Trophoblast cell (in vitro differentiated cells and primary cell): ENCODE measurements around the gene AUTS2.
"Not testable (repeated sequence)": the region's sequence is repeated elsewhere in the genome, so short reads cannot be mapped to it uniquely, and the experiment has no call there.

Source experiments
- DNase-seq, 2 donors: peaks; one replicate each; pipeline ENCODE4 v3.0.0-alpha.2; 2016
- H2AFZ ChIP-seq: 2 replicates; pipeline ENCODE4 v1.6.1; 2013; ENCODE audit warnings: low read length, moderate library complexity, mild to moderate bottlenecking; ENCODE audit not compliant: insufficient read depth, poor library complexity
- H2AK5ac ChIP-seq: 2 replicates; pipeline ENCODE4 v1.6.1; 2013; ENCODE audit warnings: mild to moderate bottlenecking, low read length
- H2BK120ac ChIP-seq: 2 replicates; pipeline ENCODE4 v1.6.1; 2013; ENCODE audit warnings: low read length, mild to moderate bottlenecking, moderate library complexity; ENCODE audit not compliant: insufficient read depth, poor library complexity
- H2BK12ac ChIP-seq: 2 replicates; pipeline ENCODE4 v1.6.1; 2013; ENCODE audit warnings: mild to moderate bottlenecking, low read length, moderate library complexity
- H2BK5ac ChIP-seq: 2 replicates; pipeline ENCODE4 v1.6.1; 2013; ENCODE audit warnings: low read length, low read depth, moderate library complexity, mild to moderate bottlenecking; ENCODE audit not compliant: poor library complexity
- H3K14ac ChIP-seq: 2 replicates; pipeline ENCODE4 v1.6.1; 2013; ENCODE audit warnings: mild to moderate bottlenecking, low read length
- H3K18ac ChIP-seq: 2 replicates; pipeline ENCODE4 v1.6.1; 2013; ENCODE audit warnings: mild to moderate bottlenecking, low read length
- H3K23ac ChIP-seq: 2 replicates; pipeline ENCODE4 v1.6.1; 2013; ENCODE audit warnings: low read length
- H3K27ac ChIP-seq: 2 replicates; pipeline ENCODE4 v1.5.1; 2013; ENCODE audit warnings: low read depth, mild to moderate bottlenecking, inconsistent platforms, low read length, moderate library complexity
- H3K27me3 ChIP-seq: 2 replicates; pipeline ENCODE4 v1.6.1; 2013; ENCODE audit warnings: inconsistent platforms, mild to moderate bottlenecking, low read length, moderate library complexity; ENCODE audit not compliant: insufficient read depth
- H3K36me3 ChIP-seq, 2 experiments: 1 replicate in 1 of 2; 2 replicates in 1 of 2; pipeline ENCODE4 v1.6.1; 2013; ENCODE audit warnings: low read length in 2 of 2, mild to moderate bottlenecking in 2 of 2, moderate library complexity in 1 of 2; ENCODE audit not compliant: insufficient read depth in 2 of 2, control insufficient read depth in 1 of 2
- H3K4ac ChIP-seq: 2 replicates; pipeline ENCODE4 v1.6.1; 2013; ENCODE audit warnings: low read depth, mild to moderate bottlenecking, low read length, moderate library complexity
- H3K4me1 ChIP-seq, 2 experiments: 1 replicate in 1 of 2; 2 replicates in 1 of 2; pipeline ENCODE4 v1.6.1; 2013; ENCODE audit warnings: low read length in 2 of 2, mild to moderate bottlenecking in 2 of 2, moderate library complexity in 1 of 2; ENCODE audit not compliant: insufficient read depth in 2 of 2, control insufficient read depth in 1 of 2
- H3K4me2 ChIP-seq: 2 replicates; pipeline ENCODE4 v1.6.1; 2013; ENCODE audit warnings: inconsistent platforms, mild to moderate bottlenecking, low read length, moderate library complexity
- H3K4me3 ChIP-seq: 2 replicates; pipeline ENCODE4 v1.5.1; 2013; ENCODE audit warnings: mild to moderate bottlenecking, low read depth, low read length, inconsistent platforms
- H3K79me1 ChIP-seq: one replicate; pipeline ENCODE4 v1.6.1; 2013; ENCODE audit warnings: low read length
- H3K79me2 ChIP-seq: 2 replicates; pipeline ENCODE4 v1.6.1; 2013; ENCODE audit warnings: low read length, mild to moderate bottlenecking; ENCODE audit not compliant: control insufficient read depth, insufficient read depth, poor library complexity
- H3K9ac ChIP-seq: 2 replicates; pipeline ENCODE4 v1.6.1; 2013; ENCODE audit warnings: mild to moderate bottlenecking, low read length
- H3K9me3 ChIP-seq: 2 replicates; pipeline ENCODE4 v1.6.1; 2013; ENCODE audit warnings: low read depth, mild to moderate bottlenecking, control low read depth, inconsistent platforms, low read length; ENCODE audit not compliant: insufficient read depth
- H4K12ac ChIP-seq: 2 replicates; pipeline ENCODE4 v1.6.1; 2013; ENCODE audit warnings: low read depth, mild to moderate bottlenecking, low read length, moderate library complexity
- H4K8ac ChIP-seq: 2 replicates; pipeline ENCODE4 v1.6.1; 2013; ENCODE audit warnings: low read depth, mild to moderate bottlenecking, low read length, moderate library complexity
- H4K91ac ChIP-seq: one replicate; pipeline ENCODE4 v1.6.1; 2013; ENCODE audit warnings: low read depth, mild to moderate bottlenecking, low read length, moderate library complexity
- WGBS: extraction: QIAGEN DNeasy Blood & Tissue Kit; methylation state at CpG from one replicate; pipeline ENCODE4 v1.1.7; 2013; ENCODE audit warnings: missing lambda C conversion rate; ENCODE audit not compliant: insufficient read length, insufficient coverage; ENCODE audit errors: extremely low coverage; 5-methylcytosine and 5-hydroxymethylcytosine counted together

Gene AUTS2

DNA sequence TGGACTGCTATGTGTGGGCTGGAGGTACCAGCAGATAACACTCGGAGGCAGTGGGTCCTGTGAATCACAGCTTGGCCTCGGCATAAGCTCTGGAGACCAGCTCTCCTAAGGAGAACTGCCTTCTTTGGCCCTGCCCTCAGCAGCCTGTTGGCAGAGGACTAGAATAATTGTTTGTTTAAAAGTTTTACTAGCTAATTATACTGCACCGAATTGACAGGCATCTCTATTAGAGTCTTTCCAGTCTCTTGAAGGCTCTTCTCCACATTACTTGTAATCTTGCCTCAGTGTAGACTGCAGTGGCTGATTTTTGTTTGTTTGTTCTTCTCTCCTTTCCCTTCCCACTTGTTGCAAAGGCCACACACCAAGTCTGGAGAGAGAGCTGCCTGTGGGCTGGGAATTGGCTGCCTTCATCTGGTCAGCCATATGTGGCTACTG is 183.2 kb downstream of the AUTS2 start:
- peak; percentile 79 to 80 for DNase-seq
- Histone ChIP-seq H3K4me1 (peaks cover 7 to 12% of the 10 kb centered on the region in 2 experiments), H3K9me3 (no peaks in the 10 kb centered on the region), H2BK12ac (peak overlapping the region; percentile 73), H4K91ac (peak overlapping the region; percentile 34), H2AK5ac (no peak overlapping the region), H3K4me2 (no peak overlapping the region), H3K18ac (no peak overlapping the region), H3K4me3 (no peak overlapping the region), H3K79me1 (peaks cover 12% of the 10 kb centered on the region), H3K27me3 (no peaks in the 10 kb centered on the region), H4K8ac (peak overlapping the region; percentile 53), H3K27ac (no peak overlapping the region), H3K4ac (no peak overlapping the region), H4K12ac (no peak overlapping the region), H2BK5ac (no peak overlapping the region), H2BK120ac (peak overlapping the region; percentile 15), H3K14ac (no peak overlapping the region), H3K23ac (no peak overlapping the region), H3K9ac (no peak overlapping the region), H3K79me2 (no peaks in the 10 kb centered on the region), H3K36me3 (no peaks in the 10 kb centered on the region), H2AFZ (no peak overlapping the region)
- no CpG with 5 or more reads among the region's 3 CpGs for WGBS

DNA sequence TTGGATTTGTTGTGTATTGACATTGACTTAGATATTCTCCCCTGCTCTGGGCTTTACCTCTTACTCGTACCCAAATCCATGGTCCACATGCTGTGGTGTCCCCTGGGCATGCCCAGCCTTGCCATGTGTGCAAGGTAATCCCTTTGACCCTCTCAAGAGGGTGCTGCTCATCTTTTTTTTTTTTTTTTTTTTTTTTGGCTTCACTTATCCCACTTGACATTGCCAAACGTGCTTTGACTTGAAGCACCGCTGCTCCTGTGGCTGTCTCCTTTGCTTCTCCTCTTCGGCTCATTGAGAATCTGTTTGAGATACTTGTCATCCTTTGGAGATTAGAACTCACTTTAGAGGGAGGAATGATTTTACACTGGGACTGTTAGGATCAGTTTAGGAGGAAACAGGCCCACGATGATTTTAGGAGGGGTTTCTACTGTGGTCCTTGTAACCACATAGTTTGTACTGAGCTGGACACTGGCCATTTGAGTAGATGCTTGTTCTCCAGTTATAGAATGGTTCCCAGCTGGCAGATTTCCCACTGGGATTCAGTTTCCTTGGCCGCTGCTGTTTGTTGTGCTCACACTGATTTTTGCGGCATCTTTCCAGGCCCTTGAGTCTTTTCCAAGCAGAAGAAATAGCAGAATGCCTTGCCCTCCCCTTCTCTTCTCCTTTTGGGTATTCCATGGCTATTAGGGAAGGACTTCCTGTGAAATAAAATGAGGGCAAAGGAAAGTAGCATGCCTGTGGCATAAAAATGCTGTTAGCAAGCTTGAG is 184.8 kb downstream of the AUTS2 start:
- Histone ChIP-seq H2BK5ac (no peak overlapping the region), H2BK120ac (no peak overlapping the region), H2AFZ (no peak overlapping the region), H2AK5ac (no peak overlapping the region), H3K14ac (no peak overlapping the region), H3K23ac (no peak overlapping the region), H4K12ac (no peak overlapping the region), H3K27ac (no peak overlapping the region), H3K9me3 (no peaks in the 10 kb centered on the region), H3K36me3 (no peaks in the 10 kb centered on the region), H3K4me1 (peaks cover 7 to 15% of the 10 kb centered on the region in 2 experiments), H2BK12ac (peak overlapping the region; percentile 58), H3K4me2 (no peak overlapping the region), H3K27me3 (no peaks in the 10 kb centered on the region), H3K18ac (no peak overlapping the region), H3K79me2 (no peaks in the 10 kb centered on the region), H3K4ac (no peak overlapping the region), H4K8ac (no peak overlapping the region), H3K4me3 (no peak overlapping the region), H3K9ac (no peak overlapping the region), H4K91ac (no peak overlapping the region), H3K79me1 (peaks cover 12% of the 10 kb centered on the region)
- no CpG with 5 or more reads among the region's 7 CpGs for WGBS
- DNase-seq: no peak

DNA sequence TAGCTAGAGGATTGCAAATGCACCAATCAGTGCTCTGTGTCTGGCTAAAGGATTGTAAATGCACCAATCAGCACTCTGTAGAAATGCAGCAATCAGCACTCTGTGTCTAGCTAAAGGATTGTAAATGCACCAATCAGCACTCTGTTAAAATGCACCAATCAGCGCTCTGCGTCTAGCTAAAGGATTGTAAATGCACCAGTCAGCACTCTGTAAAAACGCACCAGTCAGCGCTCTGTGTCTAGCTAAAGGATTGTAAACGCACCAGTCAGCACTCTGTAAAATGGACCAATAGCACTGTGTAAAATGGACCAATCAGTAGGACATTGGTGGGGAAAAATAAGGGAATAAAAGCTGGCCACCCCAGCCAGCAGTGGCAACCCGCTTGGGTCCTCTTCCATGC is 187.9 kb downstream of the AUTS2 start:
- H3K4me3 ChIP-seq, DNase-seq, H2BK5ac ChIP-seq, H2BK120ac ChIP-seq, H3K79me2 ChIP-seq, H4K12ac ChIP-seq, H4K91ac ChIP-seq, H3K36me3 ChIP-seq, H3K9ac ChIP-seq, H2BK12ac ChIP-seq, H2AK5ac ChIP-seq, H3K23ac ChIP-seq, H4K8ac ChIP-seq, H3K79me1 ChIP-seq, H2AFZ ChIP-seq, H3K18ac ChIP-seq, H3K14ac ChIP-seq, H3K27ac ChIP-seq, H3K4ac ChIP-seq, H3K27me3 ChIP-seq, H3K9me3 ChIP-seq, H3K4me2 ChIP-seq: not testable (repeated sequence)
- peaks cover 4 to 12% of the 10 kb centered on the region in 2 experiments for H3K4me1 ChIP-seq
- no CpG with 5 or more reads among the region's 6 CpGs for WGBS

DNA sequence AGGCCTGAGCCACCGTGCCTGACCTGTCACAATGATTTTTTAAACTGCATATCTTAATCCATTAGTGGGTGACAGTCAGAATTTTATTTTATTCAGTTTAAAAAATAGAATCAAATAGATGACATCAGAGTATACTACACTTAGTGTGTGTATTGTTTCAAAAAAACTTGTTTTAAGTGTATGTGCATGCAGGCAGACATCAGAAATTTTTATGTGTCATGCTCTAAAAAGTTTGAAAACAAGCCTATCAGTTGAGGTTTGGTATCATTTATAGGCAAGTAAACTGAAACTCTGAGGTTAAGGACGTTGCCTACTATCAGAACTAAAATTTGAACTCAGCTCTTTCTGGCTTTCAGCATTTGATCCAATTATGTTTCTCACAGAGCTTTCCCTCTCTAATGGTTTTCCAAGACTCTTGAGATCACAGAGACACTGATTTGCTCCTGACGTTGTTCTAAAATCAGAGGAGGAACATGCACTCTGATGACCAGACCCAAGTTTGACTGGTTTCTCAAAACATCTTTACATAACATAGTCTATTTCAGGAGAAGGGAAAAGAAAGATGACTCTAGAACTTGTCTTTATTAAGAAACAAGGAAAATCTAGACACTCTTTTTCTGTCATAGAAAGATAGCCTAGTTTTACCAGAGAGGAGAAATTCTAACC is 188.6 kb downstream of the AUTS2 start:
- H2BK12ac ChIP-seq: no peak overlapping the region
- no peaks in the 10 kb centered on the region for H3K9me3 ChIP-seq
- peaks cover 3 to 8% of the 10 kb centered on the region in 2 experiments for H3K4me1 ChIP-seq
- no peak overlapping the region for H4K8ac ChIP-seq
- H3K9ac ChIP-seq: no peak overlapping the region
- no peaks in the 10 kb centered on the region for H3K27me3 ChIP-seq
- no peak overlapping the region for H2AFZ ChIP-seq
- H3K4ac ChIP-seq: no peak overlapping the region
- no peak overlapping the region for H3K4me3 ChIP-seq
- no peaks in the 10 kb centered on the region for H3K36me3 ChIP-seq
- H3K79me2 ChIP-seq: no peaks in the 10 kb centered on the region
- H4K91ac ChIP-seq: no peak overlapping the region
- no peak overlapping the region for H3K23ac ChIP-seq
- WGBS: no CpG with 5 or more reads among the region's 3 CpGs
- H3K18ac ChIP-seq: no peak overlapping the region
- H3K4me2 ChIP-seq: no peak overlapping the region
- no peak overlapping the region for H2BK5ac ChIP-seq
- H3K27ac ChIP-seq: no peak overlapping the region
- no peak overlapping the region for H4K12ac ChIP-seq
- H3K79me1 ChIP-seq: peaks cover 3% of the 10 kb centered on the region
- no peak for DNase-seq
- no peak overlapping the region for H3K14ac ChIP-seq
- no peak overlapping the region for H2AK5ac ChIP-seq
- H2BK120ac ChIP-seq: no peak overlapping the region
